Measurements from ENCODE around the gene RELB. TPM values are rescaled to one million over a fixed set of nuclear protein-coding genes. Genes with fewer than 3 reads are reported as not detected.

RELB gene
- total RNA-seq, 4 donors from 2014 or later = 4.0 to 9.2 (median 6.0) TPM

DNA sequence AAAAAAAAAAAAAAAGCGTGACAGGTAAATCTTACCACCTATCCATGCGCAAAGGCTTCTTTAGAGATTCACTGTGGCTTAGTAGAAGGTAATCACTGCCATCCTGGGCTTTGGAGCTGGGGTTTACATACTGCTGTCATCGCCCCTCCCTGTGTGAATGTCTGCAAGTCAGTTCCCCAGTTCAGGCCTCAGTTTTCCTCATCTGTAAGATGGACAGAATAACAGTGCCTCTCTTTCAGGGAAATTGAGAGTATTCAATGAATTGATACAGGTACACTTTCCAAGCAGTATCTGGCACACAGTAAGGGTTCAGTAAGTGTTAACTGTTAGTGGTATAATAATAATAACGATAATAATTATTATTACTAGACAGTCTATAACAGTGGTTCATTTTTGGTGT, 2.2 kb downstream of the RELB start:
- Histone ChIP-seq H3K4me1 (peaks cover 0 to 16% (median 0%) of the 10 kb centered on the region in 3 donors), H3K36me3 (peaks cover 0 to 22% of the 10 kb centered on the region in 2 donors), H3K9me3 (no peaks in the 10 kb centered on the region), H3K27ac (no peak overlapping the region), H3K4me3 (no peak overlapping the region), H3K27me3 (no peaks in the 10 kb centered on the region)
- no peak for ATAC-seq
- TF ChIP-seq POLR2A (IDR thresholded peaks at IDR 0.05) (no peak), POLR2AphosphoS5 (IDR thresholded peaks at IDR 0.05) (no peak), EP300 (IDR thresholded peaks at IDR 0.05) (no peak)
- TF ChIP-seq, protein P1, sequence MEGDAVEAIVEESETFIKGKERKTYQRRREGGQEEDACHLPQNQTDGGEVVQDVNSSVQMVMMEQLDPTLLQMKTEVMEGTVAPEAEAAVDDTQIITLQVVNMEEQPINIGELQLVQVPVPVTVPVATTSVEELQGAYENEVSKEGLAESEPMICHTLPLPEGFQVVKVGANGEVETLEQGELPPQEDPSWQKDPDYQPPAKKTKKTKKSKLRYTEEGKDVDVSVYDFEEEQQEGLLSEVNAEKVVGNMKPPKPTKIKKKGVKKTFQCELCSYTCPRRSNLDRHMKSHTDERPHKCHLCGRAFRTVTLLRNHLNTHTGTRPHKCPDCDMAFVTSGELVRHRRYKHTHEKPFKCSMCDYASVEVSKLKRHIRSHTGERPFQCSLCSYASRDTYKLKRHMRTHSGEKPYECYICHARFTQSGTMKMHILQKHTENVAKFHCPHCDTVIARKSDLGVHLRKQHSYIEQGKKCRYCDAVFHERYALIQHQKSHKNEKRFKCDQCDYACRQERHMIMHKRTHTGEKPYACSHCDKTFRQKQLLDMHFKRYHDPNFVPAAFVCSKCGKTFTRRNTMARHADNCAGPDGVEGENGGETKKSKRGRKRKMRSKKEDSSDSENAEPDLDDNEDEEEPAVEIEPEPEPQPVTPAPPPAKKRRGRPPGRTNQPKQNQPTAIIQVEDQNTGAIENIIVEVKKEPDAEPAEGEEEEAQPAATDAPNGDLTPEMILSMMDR (IDR thresholded peaks at IDR 0.05) = no peak
- WGBS, 2 donors (ENCODE audit: low coverage in 1 of 2) = 86 to 96% methylated on average over 1 to 4 of the region's 4 CpGs

DNA sequence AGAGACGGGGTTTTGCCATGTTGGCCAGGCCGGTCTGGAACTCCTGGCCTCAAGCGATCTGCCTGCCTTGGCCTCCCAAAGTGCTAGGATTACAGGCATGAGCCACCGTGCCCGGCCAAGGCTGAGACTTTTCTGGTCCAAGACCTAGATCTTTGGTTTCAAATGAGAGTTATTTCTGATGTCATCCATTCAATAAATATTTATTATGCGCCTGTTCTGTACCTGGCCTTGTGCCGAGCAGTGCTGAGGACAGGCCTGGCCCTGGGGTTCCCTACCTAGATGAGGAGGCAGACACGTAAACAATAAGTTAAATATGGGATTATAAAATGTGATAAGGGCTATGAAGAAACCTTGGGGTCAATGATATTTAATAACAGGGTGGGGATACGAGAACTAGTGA, 4.5 kb downstream of the RELB start:
- TF ChIP-seq POLR2AphosphoS5 (IDR thresholded peaks at IDR 0.05) (no peak), POLR2A (IDR thresholded peaks at IDR 0.05) (no peak), EP300 (IDR thresholded peaks at IDR 0.05) (no peak)
- TF ChIP-seq, protein P1 (IDR thresholded peaks at IDR 0.05) = no peak
- 70 to 71% methylated on average over 3 to 9 of the region's 9 CpGs for WGBS, 2 donors (ENCODE audit: low coverage in 1 of 2)
- Histone ChIP-seq H3K27me3 (no peaks in the 10 kb centered on the region), H3K4me1 (peaks cover 0 to 12% (median 0%) of the 10 kb centered on the region in 3 donors), H3K4me3 (no peak overlapping the region), H3K9me3 (no peaks in the 10 kb centered on the region), H3K36me3 (peaks cover 0 to 29% of the 10 kb centered on the region in 2 donors), H3K27ac (no peak overlapping the region)
- ATAC-seq = no peak

DNA sequence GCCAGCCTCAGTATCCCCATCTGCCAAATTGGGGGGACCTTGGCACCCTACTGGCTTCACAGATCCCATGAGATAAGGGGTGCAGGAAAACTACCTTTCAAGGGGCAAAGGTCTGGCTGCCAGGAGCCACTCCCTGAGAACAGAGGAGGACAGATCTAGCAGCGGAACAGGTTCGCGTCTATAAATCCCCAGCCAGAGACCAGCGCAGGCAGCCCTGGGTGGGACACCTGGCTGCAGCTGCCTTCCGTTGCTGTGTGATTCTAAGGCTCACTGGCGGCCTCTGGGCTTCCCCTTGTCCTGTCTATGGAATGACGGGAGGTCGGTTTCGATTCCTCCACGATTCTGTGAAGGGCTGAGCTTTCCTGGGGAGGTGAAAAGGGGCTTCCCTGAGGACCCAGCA, 7.3 kb downstream of the RELB start:
- Histone ChIP-seq H3K27me3 (no peaks in the 10 kb centered on the region), H3K4me3 (no peak overlapping the region), H3K36me3 (peaks cover 0 to 50% of the 10 kb centered on the region in 2 donors), H3K27ac (no peak overlapping the region), H3K9me3 (no peaks in the 10 kb centered on the region), H3K4me1 (no peaks in the 10 kb centered on the region)
- 70 to 83% methylated on average over 2 to 9 of the region's 10 CpGs for WGBS, 2 donors (ENCODE audit: low coverage in 1 of 2)
- no peak for ATAC-seq
- no peak for TF ChIP-seq POLR2A (IDR thresholded peaks at IDR 0.05)
- no peak for TF ChIP-seq EP300 (IDR thresholded peaks at IDR 0.05)
- no peak for TF ChIP-seq POLR2AphosphoS5 (IDR thresholded peaks at IDR 0.05)
- TF ChIP-seq, protein P1 (IDR thresholded peaks at IDR 0.05) = no peak

DNA sequence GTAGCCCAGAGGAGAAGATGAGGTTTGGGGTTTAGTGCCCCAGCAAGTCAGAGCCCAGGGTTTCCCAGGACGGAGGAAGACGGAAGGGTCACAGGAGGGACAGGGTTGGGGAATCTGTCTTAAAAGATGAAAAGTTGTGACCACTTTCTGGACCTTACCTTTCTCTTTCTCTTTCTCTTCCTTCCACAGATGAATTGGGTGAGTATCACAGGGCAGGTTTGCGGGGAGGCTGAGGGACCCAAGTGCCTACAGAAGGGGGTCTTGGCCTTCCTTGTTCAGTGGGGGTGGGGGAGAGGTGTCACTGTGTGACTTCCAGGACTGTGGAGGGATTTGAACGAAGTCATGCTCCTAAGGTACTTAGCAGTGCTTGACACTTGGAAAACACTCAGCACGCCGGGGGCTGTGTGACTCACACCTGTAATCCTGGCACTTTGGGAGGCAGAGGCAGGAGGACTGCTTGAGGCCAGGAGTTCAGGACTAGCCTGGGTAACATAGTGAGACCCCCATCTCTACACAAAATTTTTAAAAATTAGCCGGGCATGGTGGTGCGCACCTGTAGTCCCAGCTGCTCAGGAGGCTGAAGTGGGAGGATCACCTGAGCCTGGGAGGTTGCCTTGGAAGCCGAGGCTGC, 8.5 kb downstream of the RELB start:
- TF ChIP-seq POLR2AphosphoS5 (IDR thresholded peaks at IDR 0.05) = no peak
- TF ChIP-seq, protein P1 (IDR thresholded peaks at IDR 0.05) = no peak
- TF ChIP-seq EP300 (IDR thresholded peaks at IDR 0.05) = no peak
- TF ChIP-seq POLR2A (IDR thresholded peaks at IDR 0.05) = no peak
- H3K36me3 ChIP-seq = peaks cover 0 to 55% of the 10 kb centered on the region in 2 donors
- no peaks in the 10 kb centered on the region for H3K27me3 ChIP-seq
- no peak for ATAC-seq
- no peak overlapping the region for H3K27ac ChIP-seq
- no peak overlapping the region for H3K4me3 ChIP-seq
- no peaks in the 10 kb centered on the region for H3K4me1 ChIP-seq
- H3K9me3 ChIP-seq = no peaks in the 10 kb centered on the region
- 83 to 95% methylated on average over 3 to 4 of the region's 9 CpGs for WGBS, 2 donors (ENCODE audit: low coverage in 1 of 2)

DNA sequence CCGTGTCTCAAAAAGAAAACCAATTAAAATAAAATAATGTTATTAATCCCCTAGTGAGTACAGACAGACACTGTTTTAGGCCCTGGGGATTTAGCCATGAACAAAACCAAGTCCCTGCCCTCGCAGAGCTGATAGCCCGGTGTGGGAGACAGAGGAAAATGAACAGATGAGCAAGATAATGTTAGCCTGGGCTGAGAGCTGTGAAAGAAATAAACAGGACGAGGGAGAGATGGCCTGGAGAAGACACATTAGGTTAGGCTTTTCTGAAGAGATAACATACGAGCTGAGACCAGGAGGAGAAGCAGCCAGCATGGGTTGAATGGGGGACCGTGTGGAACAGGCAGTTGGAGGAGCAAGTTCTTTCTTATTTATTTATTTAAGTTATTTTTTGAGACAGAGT, 9.0 kb downstream of the RELB start:
- H3K36me3 ChIP-seq = peaks cover 0 to 56% of the 10 kb centered on the region in 2 donors
- 44 to 47% methylated on average over 5 of the region's 6 CpGs for WGBS, 2 donors (ENCODE audit: low coverage in 1 of 2)
- no peaks in the 10 kb centered on the region for H3K4me1 ChIP-seq
- no peak for ATAC-seq
- no peaks in the 10 kb centered on the region for H3K9me3 ChIP-seq
- H3K27ac ChIP-seq = no peak overlapping the region
- TF ChIP-seq, protein P1 (IDR thresholded peaks at IDR 0.05) = no peak
- no peaks in the 10 kb centered on the region for H3K27me3 ChIP-seq
- no peak overlapping the region for H3K4me3 ChIP-seq

Data from gastroesophageal sphincter (tissue), 4 donors.